ENCODE data around the gene DHRS11. TPM values are rescaled to one million over a fixed set of nuclear protein-coding genes. Genes with fewer than 3 reads are reported as not detected.
"Not testable (repeated sequence)": the region's sequence is repeated elsewhere in the genome, so short reads cannot be mapped to it uniquely, and the experiment has no call there.

Gene DHRS11
- total and polyA plus RNA-seq, 3 experiments from 2014 or later: 4.3 to 13.0 (median 11.1) TPM

DNA sequence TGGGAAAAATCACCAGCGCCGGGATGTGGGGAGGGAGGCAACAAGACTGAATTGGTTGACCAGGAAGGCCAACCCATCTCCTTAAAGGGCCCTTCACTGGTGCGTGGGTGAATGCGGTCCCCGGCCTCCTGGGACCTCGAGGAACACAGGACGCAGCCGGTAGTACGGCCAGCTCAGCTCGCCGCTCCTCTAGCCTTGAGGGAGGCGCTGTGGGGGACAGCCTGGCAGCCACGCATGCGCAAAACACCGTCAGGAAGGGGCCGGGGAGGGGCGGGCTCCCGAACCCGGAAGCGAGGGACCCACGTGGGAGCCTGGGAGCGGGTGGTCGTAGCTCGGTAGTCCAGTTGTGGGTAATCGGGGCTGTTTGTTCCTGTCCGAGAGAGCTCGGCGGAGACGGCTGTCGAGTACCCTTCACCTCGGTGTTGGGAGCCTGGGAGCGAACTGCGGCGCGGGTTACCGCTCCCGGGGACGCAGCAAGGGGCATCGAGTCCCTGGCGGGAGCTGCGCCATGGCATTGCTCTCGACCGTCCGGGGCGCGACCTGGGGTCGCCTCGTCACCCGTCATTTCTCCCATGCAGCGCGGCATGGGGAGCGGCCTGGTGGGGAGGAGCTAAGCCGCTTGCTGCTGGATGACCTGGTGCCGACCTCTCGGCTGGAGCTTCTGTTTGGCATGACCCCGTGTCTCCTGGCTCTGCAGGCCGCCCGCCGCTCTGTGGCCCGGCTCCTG lies 9.8 kb downstream of the DHRS11 start, which contains the start of gene MRM1:
TSS of gene MRM1 (plus strand) at position 281 of the 727 bp plus-strand sequence. CDS start at position 509, 228 bp downstream.
- peaks cover 37 to 49% (median 45%) of the 10 kb centered on the region in 3 donors for H3K4me1 Mint-ChIP-seq

DNA sequence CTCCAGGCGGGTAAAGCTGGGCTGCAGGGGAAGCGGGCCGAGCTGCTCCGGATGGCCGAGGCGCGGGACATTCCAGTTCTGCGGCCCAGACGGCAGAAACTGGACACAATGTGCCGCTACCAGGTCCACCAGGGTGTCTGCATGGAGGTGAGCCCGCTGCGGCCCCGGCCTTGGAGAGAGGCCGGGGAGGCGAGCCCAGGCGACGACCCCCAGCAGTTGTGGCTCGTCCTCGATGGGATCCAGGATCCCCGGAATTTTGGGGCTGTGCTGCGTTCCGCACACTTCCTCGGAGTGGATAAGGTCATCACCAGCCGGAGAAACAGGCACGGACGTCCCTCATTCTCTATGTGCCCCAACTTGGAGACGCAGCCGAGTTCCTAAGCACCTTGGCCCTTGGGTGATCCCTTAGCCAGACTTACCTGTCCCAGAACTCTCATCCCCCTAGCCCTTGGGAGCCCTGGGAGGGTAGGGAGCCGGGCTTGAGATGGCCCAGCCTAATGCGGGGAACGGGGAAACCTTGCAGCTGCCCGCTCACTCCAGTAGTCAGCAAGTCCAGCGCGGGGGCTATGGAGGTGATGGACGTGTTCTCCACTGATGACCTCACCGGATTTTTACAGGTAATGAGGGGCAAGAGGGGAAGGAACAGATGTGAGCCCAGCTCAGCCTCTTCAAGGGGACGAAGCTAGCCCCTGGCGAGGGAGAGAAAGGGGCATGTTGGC lies 10.5 kb downstream of the DHRS11 start:
- ChIA-PET CTCF (interaction anchor here (0.7 to 3.9 kb wide), 20 partner anchors 9 to 1190 kb away, joined by 3 to 24 read pairs (median 5); partner anchors contain the start of genes MYO19 and PIGW), POLR2A (interaction anchor here (0.5 to 2.4 kb wide), 9 partner anchors 9 to 347 kb away, joined by 3 to 8 read pairs (median 5); partner anchors contain the start of genes AATF, DHRS11, MYO19 and PIGW)
- Mint-ChIP-seq H3K27me3 (peaks cover 0 to 2% of the 10 kb centered on the region in 2 donors), H3K27ac (peak overlapping the region in 7 of 8 donors; percentile 46 to 92 (median 72)), H3K4me3 (peak overlapping the region; percentile 88 to 94 (median 92)), H3K4me1 (peaks cover 37 to 49% (median 45%) of the 10 kb centered on the region in 3 donors), H3K9me3 (no peaks in the 10 kb centered on the region), H3K36me3 (peaks cover 0 to 11% (median 2%) of the 10 kb centered on the region in 3 donors)
- Histone ChIP-seq H3K36me3 (ENCODE audit: insufficient read depth, low read length) (no peaks in the 10 kb centered on the region), H3K27me3 (ENCODE audit: insufficient read depth, low read length, poor library complexity, severe bottlenecking) (no peaks in the 10 kb centered on the region), H3K27ac (ENCODE audit: low read depth, low read length) (peak overlapping the region; percentile 76), H3K4me3 (ENCODE audit: low read length) (peak overlapping the region; percentile 97), H3K4me1 (ENCODE audit: insufficient read depth, low read length) (peaks cover 28% of the 10 kb centered on the region), H3K9me3 (ENCODE audit: low read length) (no peaks in the 10 kb centered on the region)
- peak in 1 of 5 donors; percentile 11 for DNase-seq

More for the DNA sequence above, 9.8 kb downstream of the DHRS11 start, which contains the start of gene MRM1:
- Mint-ChIP-seq H3K27me3 (peaks cover 0 to 2% of the 10 kb centered on the region in 2 donors), H3K27ac (peak within 1 kb of the TSS; percentile 89 to 96 (median 94)), H3K9me3 (no peaks in the 10 kb centered on the region), H3K36me3 (peaks cover 0 to 11% (median 2%) of the 10 kb centered on the region in 3 donors), H3K4me3 (peak within 1 kb of the TSS; percentile 88 to 94 (median 92))
- ChIA-PET POLR2A (interaction anchor here (0.8 to 2.4 kb wide), 7 partner anchors 9 to 347 kb away, joined by 3 to 8 read pairs (median 6); partner anchors contain the start of genes AATF, GGNBP2, MYO19 and PIGW), CTCF (interaction anchor here (1.2 to 3.9 kb wide), 12 partner anchors 8 to 639 kb away, joined by 3 to 24 read pairs (median 6); partner anchors contain the start of genes MYO19 and PIGW)
- no peaks in the 10 kb centered on the region for H3K36me3 ChIP-seq (ENCODE audit: insufficient read depth, low read length)
- peak; percentile 82 to 94 (median 89) for DNase-seq
- no peaks in the 10 kb centered on the region for H3K9me3 ChIP-seq (ENCODE audit: low read length)
- H3K27me3 ChIP-seq (ENCODE audit: insufficient read depth, low read length, poor library complexity, severe bottlenecking): no peaks in the 10 kb centered on the region
- H3K4me3 ChIP-seq (ENCODE audit: low read length): peak within 1 kb of the TSS; percentile 97
- peak within 1 kb of the TSS; percentile 76 for H3K27ac ChIP-seq (ENCODE audit: low read depth, low read length)
- peaks cover 28% of the 10 kb centered on the region for H3K4me1 ChIP-seq (ENCODE audit: insufficient read depth, low read length)

DNA sequence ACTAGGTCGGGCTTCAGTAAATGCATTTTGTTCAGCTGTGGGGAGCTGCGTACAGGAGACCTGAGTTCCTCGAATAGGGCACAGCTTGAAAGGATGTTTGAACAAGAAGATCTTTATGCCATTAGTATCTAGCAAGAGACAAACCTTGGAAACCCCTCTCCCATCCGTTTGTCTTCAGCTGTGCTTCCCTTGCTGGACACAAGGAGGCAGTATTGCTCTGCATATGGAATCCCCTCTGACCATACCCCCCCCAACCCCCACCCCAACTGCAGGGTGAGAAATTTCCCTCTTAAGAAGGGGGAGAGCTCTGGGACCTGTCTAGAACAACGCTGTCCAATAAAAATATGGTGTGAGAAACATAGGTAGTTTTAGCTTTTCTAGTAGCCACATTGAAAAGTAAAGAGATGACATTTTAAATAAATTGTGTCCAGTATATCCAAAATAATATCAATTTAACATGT lies 11.3 kb downstream of the DHRS11 start:
- H3K27ac Mint-ChIP-seq: peak overlapping the region in 6 of 8 donors; percentile 48 to 74 (median 62)
- Histone ChIP-seq H3K4me3 (ENCODE audit: low read length) (peak overlapping the region; percentile 97), H3K27ac (ENCODE audit: low read depth, low read length) (peak overlapping the region; percentile 76)

DNA sequence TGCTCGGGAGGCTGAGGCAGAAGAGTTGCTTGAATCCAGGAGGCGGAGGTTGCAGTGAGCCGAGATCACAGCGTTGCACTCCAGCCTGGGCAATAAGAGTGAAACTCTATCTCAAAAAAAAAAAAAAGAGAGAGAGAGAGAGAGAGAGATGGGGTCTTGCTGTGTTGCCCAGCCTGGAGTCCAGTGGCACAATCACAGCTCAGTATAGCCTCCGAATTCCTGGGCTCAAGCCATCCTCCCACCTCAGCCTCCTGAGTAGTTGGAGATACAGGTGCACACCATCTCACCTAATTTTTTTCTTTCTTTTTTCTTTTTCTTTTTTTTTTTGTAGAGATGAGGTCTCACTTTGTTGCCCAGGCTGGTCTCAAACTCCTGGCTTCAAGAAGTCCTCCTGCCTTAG lies 13.3 kb downstream of the DHRS11 start:
- peaks cover 28% of the 10 kb centered on the region for H3K4me1 ChIP-seq (ENCODE audit: insufficient read depth, low read length)
- Mint-ChIP-seq H3K36me3 (peaks cover 0 to 19% (median 6%) of the 10 kb centered on the region in 3 donors), H3K4me3 (peak overlapping the region in 2 of 7 donors; percentile 68 to 74), H3K4me1 (peaks cover 42 to 69% (median 61%) of the 10 kb centered on the region in 3 donors), H3K27ac (peak overlapping the region in 1 of 8 donors; percentile 6)
- H3K36me3 ChIP-seq (ENCODE audit: insufficient read depth, low read length); H3K9me3 Mint-ChIP-seq; H3K4me3 ChIP-seq (ENCODE audit: low read length); H3K9me3 ChIP-seq (ENCODE audit: low read length); DNase-seq; H3K27ac ChIP-seq (ENCODE audit: low read depth, low read length); H3K27me3 ChIP-seq (ENCODE audit: insufficient read depth, low read length, poor library complexity, severe bottlenecking); POLR2A ChIA-PET; H3K27me3 Mint-ChIP-seq: not testable (repeated sequence)
- CTCF ChIA-PET: interaction anchor here (0.7 to 2.0 kb wide), 2 partner anchors 104 to 344 kb away, joined by 3 to 5 read pairs; partner anchors contain the start of gene AATF

More for the DNA sequence above, 11.3 kb downstream of the DHRS11 start:
- ChIA-PET POLR2A (interaction anchor here (0.7 to 2.4 kb wide), 3 partner anchors 12 to 68 kb away, joined by 4 to 8 read pairs (median 5); partner anchors contain the start of genes DHRS11, MYO19 and PIGW), CTCF (interaction anchor here (0.6 to 3.9 kb wide), 23 partner anchors 8 to 1189 kb away, joined by 3 to 24 read pairs (median 5); partner anchors contain the start of genes AATF, MYO19 and PIGW)
- H3K9me3 ChIP-seq (ENCODE audit: low read length): no peaks in the 10 kb centered on the region
- Mint-ChIP-seq H3K36me3 (peaks cover 0 to 15% (median 4%) of the 10 kb centered on the region in 3 donors), H3K9me3 (no peaks in the 10 kb centered on the region), H3K4me1 (peaks cover 39 to 54% (median 49%) of the 10 kb centered on the region in 3 donors), H3K4me3 (peak overlapping the region; percentile 88 to 94 (median 92)), H3K27me3 (peaks cover 0 to 2% of the 10 kb centered on the region in 2 donors)
- DNase-seq: peak; percentile 52 to 80 (median 67)
- no peaks in the 10 kb centered on the region for H3K27me3 ChIP-seq (ENCODE audit: insufficient read depth, low read length, poor library complexity, severe bottlenecking)
- H3K4me1 ChIP-seq (ENCODE audit: insufficient read depth, low read length): peaks cover 28% of the 10 kb centered on the region
- no peaks in the 10 kb centered on the region for H3K36me3 ChIP-seq (ENCODE audit: insufficient read depth, low read length)

DNA sequence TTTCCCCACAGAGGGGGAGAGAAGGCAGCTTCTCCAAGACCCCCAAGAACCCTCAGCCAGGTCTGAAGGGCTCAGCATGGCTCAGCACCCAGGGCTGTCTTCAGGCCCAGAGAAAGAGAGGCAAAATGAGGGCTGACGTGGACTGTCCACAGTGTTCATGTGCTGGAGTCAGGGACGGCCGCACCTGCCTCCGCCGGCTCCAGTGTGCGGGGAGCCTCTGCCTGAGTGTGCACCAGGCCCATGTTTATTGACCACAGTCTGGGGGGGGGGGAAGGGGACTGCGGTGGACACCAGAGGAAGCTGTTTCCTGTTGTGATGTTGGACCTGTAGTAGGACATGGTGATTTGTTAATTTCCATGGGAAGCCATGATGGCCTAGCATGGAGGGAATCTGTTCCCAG lies 16.6 kb downstream of the DHRS11 start:
- no peaks in the 10 kb centered on the region for H3K9me3 ChIP-seq (ENCODE audit: low read length)
- Mint-ChIP-seq H3K27ac (no peak overlapping the region), H3K9me3 (no peaks in the 10 kb centered on the region), H3K27me3 (peaks cover 0 to 2% of the 10 kb centered on the region in 2 donors), H3K4me3 (no peak overlapping the region), H3K36me3 (peaks cover 0 to 14% (median 6%) of the 10 kb centered on the region in 3 donors), H3K4me1 (peaks cover 23 to 48% (median 42%) of the 10 kb centered on the region in 3 donors)
- H3K27me3 ChIP-seq (ENCODE audit: insufficient read depth, low read length, poor library complexity, severe bottlenecking): no peaks in the 10 kb centered on the region
- H3K27ac ChIP-seq (ENCODE audit: low read depth, low read length): no peak overlapping the region
- ChIA-PET POLR2A (no interaction called here), CTCF (no interaction called here)
- H3K4me1 ChIP-seq (ENCODE audit: insufficient read depth, low read length): peaks cover 12% of the 10 kb centered on the region
- no peak for DNase-seq
- no peaks in the 10 kb centered on the region for H3K36me3 ChIP-seq (ENCODE audit: insufficient read depth, low read length)
- no peak overlapping the region for H3K4me3 ChIP-seq (ENCODE audit: low read length)

DNA sequence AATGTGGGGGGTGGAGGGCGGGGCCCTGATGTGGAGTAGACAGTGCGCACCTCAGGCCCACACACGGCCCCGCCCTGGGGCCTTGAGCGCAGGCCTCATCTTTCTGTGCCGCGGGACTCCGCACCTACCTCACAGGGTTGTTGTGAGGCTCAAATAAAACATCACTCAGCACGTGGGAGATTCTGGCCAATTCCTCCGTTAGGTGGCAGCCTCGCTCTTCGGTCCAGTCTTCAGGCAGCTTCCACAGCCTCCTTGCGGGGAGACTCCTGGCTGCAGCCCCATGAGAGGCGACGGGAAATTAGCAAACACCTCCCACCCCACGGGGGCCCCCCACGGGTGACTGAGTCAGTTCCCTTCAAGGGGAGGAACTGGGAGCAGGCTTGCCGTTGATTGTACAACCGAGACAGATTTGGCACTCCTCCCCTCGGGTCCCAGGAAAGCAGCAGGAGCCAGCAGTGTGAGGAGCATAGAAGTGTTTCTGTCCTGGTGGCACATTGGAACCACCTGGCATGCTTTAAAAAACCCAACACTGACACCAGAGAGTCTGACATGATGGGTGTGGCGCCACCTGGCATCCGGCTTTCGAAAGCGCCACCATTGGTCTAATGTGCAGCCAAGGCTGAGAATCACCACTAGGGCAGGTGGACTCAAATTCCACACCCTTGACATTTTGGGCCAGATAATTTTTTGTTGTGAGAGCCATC lies 17.3 kb downstream of the DHRS11 start:
- H3K4me3 ChIP-seq (ENCODE audit: low read length): no peak overlapping the region
- H3K4me1 ChIP-seq (ENCODE audit: insufficient read depth, low read length): peaks cover 6% of the 10 kb centered on the region
- peaks cover 0 to 2% of the 10 kb centered on the region in 2 donors for H3K27me3 Mint-ChIP-seq
- no peaks in the 10 kb centered on the region for H3K36me3 ChIP-seq (ENCODE audit: insufficient read depth, low read length)
- no peak overlapping the region for H3K27ac ChIP-seq (ENCODE audit: low read depth, low read length)
- DNase-seq: no peak
- no peaks in the 10 kb centered on the region for H3K9me3 ChIP-seq (ENCODE audit: low read length)
- peaks cover 22 to 41% (median 38%) of the 10 kb centered on the region in 3 donors for H3K4me1 Mint-ChIP-seq
- no peak overlapping the region for H3K4me3 Mint-ChIP-seq
- H3K27me3 ChIP-seq (ENCODE audit: insufficient read depth, low read length, poor library complexity, severe bottlenecking): no peaks in the 10 kb centered on the region
- H3K36me3 Mint-ChIP-seq: peaks cover 0 to 14% (median 6%) of the 10 kb centered on the region in 3 donors
- ChIA-PET POLR2A (no interaction called here), CTCF (no interaction called here)
- H3K9me3 Mint-ChIP-seq: no peaks in the 10 kb centered on the region
- H3K27ac Mint-ChIP-seq: peak overlapping the region in 1 of 8 donors; percentile 26

DNA sequence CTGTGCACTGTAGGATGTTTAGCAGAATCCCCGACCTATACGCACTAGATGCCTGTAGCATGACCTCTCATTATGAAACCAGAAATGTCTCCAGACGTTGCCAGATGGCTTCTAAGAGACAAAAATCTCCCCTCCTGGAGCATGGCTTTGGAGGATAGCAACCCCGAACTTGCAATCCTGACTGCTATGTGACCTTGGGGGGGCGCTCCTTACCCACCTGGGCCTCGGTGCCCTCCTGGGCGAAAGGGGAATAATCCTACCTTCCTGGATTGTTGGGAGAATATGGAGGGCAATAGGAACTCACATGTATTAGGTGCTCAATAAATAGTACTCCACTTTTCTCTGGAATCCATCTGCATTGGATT lies 17.8 kb downstream of the DHRS11 start:
- no peaks in the 10 kb centered on the region for H3K9me3 Mint-ChIP-seq
- CTCF ChIA-PET: no interaction called here

More for the DNA sequence above, 17.8 kb downstream of the DHRS11 start:
- peaks cover 18 to 36% (median 33%) of the 10 kb centered on the region in 3 donors for H3K4me1 Mint-ChIP-seq
- no peak overlapping the region for H3K4me3 Mint-ChIP-seq
- peaks cover 0 to 14% (median 6%) of the 10 kb centered on the region in 3 donors for H3K36me3 Mint-ChIP-seq
- Histone ChIP-seq H3K27me3 (ENCODE audit: insufficient read depth, low read length, poor library complexity, severe bottlenecking) (no peaks in the 10 kb centered on the region), H3K36me3 (ENCODE audit: insufficient read depth, low read length) (no peaks in the 10 kb centered on the region), H3K27ac (ENCODE audit: low read depth, low read length) (no peak overlapping the region), H3K9me3 (ENCODE audit: low read length) (no peaks in the 10 kb centered on the region), H3K4me3 (ENCODE audit: low read length) (no peak overlapping the region), H3K4me1 (ENCODE audit: insufficient read depth, low read length) (peaks cover 4% of the 10 kb centered on the region)
- peaks cover 0 to 2% of the 10 kb centered on the region in 2 donors for H3K27me3 Mint-ChIP-seq
- DNase-seq: no peak
- POLR2A ChIA-PET: no interaction called here
- peak overlapping the region in 1 of 8 donors; percentile 26 for H3K27ac Mint-ChIP-seq

Data from CD8-positive, alpha-beta memory T cell (primary cell).